Right ventricle myocardium superior (tissue), 1 donor: ENCODE data around the gene NAA35. TPM values are rescaled to one million over a fixed set of nuclear protein-coding genes. Genes with fewer than 3 reads are reported as not detected.

Source experiments
- ATAC-seq: fragments of 200-7000 bp; cut with Tn5 transposase; one replicate; pipeline ENCODE4 v1.9.1; 2020; ENCODE audit warnings: mild to moderate bottlenecking; ENCODE audit not compliant: poor library complexity
- DNase-seq: peaks from one replicate; pipeline ENCODE4 v3.0.0-alpha.2; 2020
- intact Hi-C: fragments of 100-400 bp; cut with DNase I; formaldehyde crosslinking; loops from one replicate; pipeline ENCODE4 v1.11.2; 2022
- total RNA-seq: library from RNA; stranded (reverse); fragmentation: NEBNext Ultra II Directional; extraction: Animal tissue kit (Norgen Biotek cat#: 25700); gene quantifications from one replicate; pipeline ENCODE4 v1.2.1, GENCODE V29; 2021
- donor health status: DM: no; HTN: yes; CAD: no; lungs with severe emphysema.

Gene NAA35
- total RNA-seq, 1 donor from 2014 or later = 15.5 TPM

- intact Hi-C loops = no loop called here
- DNase-seq (no peak), ATAC-seq (no peak)
Observed at GRCh38 chr9:86005253-86005775, 64.4 kb downstream of the NAA35 start.

GRCh38 chr9:86009133-86009532 lies 68.2 kb downstream of the NAA35 start:
- ATAC-seq (no peak), DNase-seq (no peak)
- intact Hi-C loops = no loop called here

GRCh38 chr9:86020731-86021130 lies 79.8 kb downstream of the NAA35 start:
- ATAC-seq (no peak), DNase-seq (no peak)
- intact Hi-C loops = no loop called here

GRCh38 chr9:86021166-86021565 lies 80.2 kb downstream of the NAA35 start:
- DNase-seq (no peak), ATAC-seq (no peak)
- intact Hi-C loops = no loop called here

GRCh38 chr9:86022687-86023266 lies 81.8 kb downstream of the NAA35 start:
- no peak for ATAC-seq
- DNase-seq = no peak
- intact Hi-C loops = no loop called here

- no peak for DNase-seq
- no peak for ATAC-seq
- intact Hi-C loops = no loop called here
Observed at GRCh38 chr9:86027767-86028166, 86.8 kb downstream of the NAA35 start.

GRCh38 chr9:86034863-86035734 lies 94.2 kb downstream of the NAA35 start:
- intact Hi-C loops = no loop called here
- ATAC-seq = no peak

GRCh38 chr9:86035827-86036440 lies 95.0 kb downstream of the NAA35 start:
- DNase-seq (no peak), ATAC-seq (no peak)
- intact Hi-C loops = no loop called here

More at GRCh38 chr9:86034863-86035734, 94.2 kb downstream of the NAA35 start:
- no peak for DNase-seq

- DNase-seq = no peak
- intact Hi-C loops = no loop called here
- no peak for ATAC-seq
Observed at GRCh38 chr9:86036555-86036954, 95.6 kb downstream of the NAA35 start.

- no peak for DNase-seq
- intact Hi-C loops = no loop called here
- ATAC-seq = no peak
Observed at GRCh38 chr9:86039991-86040860, 99.3 kb downstream of the NAA35 start.

GRCh38 chr9:86040861-86041155 lies 99.9 kb downstream of the NAA35 start:
- intact Hi-C loops = no loop called here
- ATAC-seq = no peak
- DNase-seq = no peak

- ATAC-seq (no peak), DNase-seq (no peak)
- intact Hi-C loops = no loop called here
Observed at GRCh38 chr9:86041311-86041741, 100.4 kb downstream of the NAA35 start.

GRCh38 chr9:86042199-86042978 lies 101.4 kb downstream of the NAA35 start:
- intact Hi-C loops = no loop called here
- ATAC-seq (no peak), DNase-seq (no peak)

GRCh38 chr9:86043586-86043985 lies 102.6 kb downstream of the NAA35 start:
- DNase-seq (no peak), ATAC-seq (no peak)
- intact Hi-C loops = no loop called here

GRCh38 chr9:86043999-86044398 lies 103.1 kb downstream of the NAA35 start:
- intact Hi-C loops = no loop called here
- DNase-seq (no peak), ATAC-seq (no peak)

- DNase-seq (no peak), ATAC-seq (no peak)
- intact Hi-C loops = no loop called here
Observed at GRCh38 chr9:86045654-86046053, 104.7 kb downstream of the NAA35 start.

- ATAC-seq = no peak
- intact Hi-C loops = no loop called here
Observed at GRCh38 chr9:86046071-86046636, 105.2 kb downstream of the NAA35 start.

GRCh38 chr9:86046930-86047341 lies 106.0 kb downstream of the NAA35 start:
- ATAC-seq = no peak
- intact Hi-C loops = no loop called here
- no peak for DNase-seq

More at GRCh38 chr9:86046071-86046636, 105.2 kb downstream of the NAA35 start:
- DNase-seq = no peak
